Retinal pigment epithelial cell (primary cell): ENCODE data around the gene PLXNA4.

Source experiments
- DNase-seq: peaks from one replicate; pipeline ENCODE4 v3.0.0-alpha.2; 2010; ENCODE audit warnings: low read depth
- H3K4me3 ChIP-seq: 2 replicates; pipeline ENCODE4 v1.5.1; 2011; ENCODE audit warnings: mild to moderate bottlenecking, low read length, control low read depth, moderate library complexity
- CTCF ChIP-seq: conservative IDR thresholded peaks from 2 replicates; pipeline ENCODE4 v1.5.1; 2011; ENCODE audit warnings: low read depth, low read length, control low read depth, inconsistent platforms

The PLXNA4 gene

GRCh38 chr7:132573251-132573955 is 2.9 kb downstream of the PLXNA4 start:
- DNase-seq = no peak
- H3K4me3 ChIP-seq = no peak overlapping the region
- TF ChIP-seq CTCF = no peak

GRCh38 chr7:132572526-132572925 is 3.7 kb downstream of the PLXNA4 start:
- no peak overlapping the region for H3K4me3 ChIP-seq
- DNase-seq = no peak
- TF ChIP-seq CTCF = no peak

DNA sequence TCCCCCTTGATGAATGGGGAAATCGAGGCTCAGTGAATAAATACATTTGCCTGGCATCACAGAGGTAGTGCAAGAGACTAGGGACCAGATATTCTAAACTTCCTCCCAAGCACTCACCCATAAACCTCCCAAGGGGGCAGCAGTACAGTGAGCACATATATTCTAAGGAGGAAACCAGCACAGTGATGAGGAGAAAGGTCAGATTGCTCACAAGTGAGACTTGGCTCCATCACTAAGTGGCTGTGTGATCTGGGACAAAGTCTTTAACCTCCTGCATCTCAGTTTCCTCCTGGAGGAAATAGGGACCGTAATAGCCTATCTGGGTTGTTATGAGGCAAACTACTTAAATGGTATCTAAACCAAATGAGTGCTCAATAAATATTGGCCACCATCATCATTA is 4.3 kb downstream of the PLXNA4 start:
- TF ChIP-seq CTCF = no peak
- H3K4me3 ChIP-seq = no peak overlapping the region
- DNase-seq = no peak

GRCh38 chr7:132569884-132570614 is 6.2 kb downstream of the PLXNA4 start:
- DNase-seq = no peak
- H3K4me3 ChIP-seq = no peak overlapping the region
- no peak for TF ChIP-seq CTCF

DNA sequence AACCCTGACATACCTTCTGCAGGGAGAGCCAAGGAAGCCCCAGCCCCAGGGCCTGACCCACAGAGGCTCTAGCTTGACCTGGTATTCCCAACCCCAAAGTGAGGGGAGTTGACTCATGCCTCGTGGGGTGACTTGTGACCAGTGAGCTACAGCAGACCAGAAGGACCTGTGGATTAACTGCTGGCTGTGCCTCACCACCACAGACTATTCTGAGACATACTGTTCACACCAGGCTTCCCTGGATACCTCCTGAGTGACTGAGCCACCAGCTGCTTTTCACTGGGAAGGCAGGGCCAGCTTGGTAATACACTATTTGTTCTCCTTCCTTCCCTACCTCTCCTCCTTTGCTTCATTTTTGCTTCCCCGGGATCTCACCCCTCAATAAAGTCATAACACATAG is 7.3 kb downstream of the PLXNA4 start:
- H3K4me3 ChIP-seq = no peak overlapping the region
- no peak for TF ChIP-seq CTCF
- no peak for DNase-seq

- no peak for DNase-seq
- H3K4me3 ChIP-seq = no peak overlapping the region
- TF ChIP-seq CTCF = no peak
These were observed 10.4 kb downstream of the PLXNA4 start for GRCh38 chr7:132565885-132566284.

DNA sequence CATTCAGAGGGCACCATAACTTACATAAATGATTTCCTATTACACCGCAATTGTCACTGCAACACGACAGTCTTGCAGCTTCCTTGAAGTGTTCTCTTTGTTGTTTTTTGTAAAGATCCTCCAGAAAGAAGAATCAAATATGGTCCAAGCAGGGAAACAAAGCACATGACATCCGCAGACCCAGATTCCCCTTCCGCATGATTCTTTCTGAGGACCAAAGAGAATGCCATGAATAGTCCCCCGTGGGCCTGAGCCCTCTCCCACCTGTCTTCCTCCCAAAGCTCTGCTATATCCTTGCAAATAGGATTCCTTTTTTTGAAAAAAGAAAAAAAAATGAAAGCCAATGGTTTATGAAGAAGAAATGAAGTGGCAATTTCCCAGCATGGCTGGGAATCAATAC is 10.8 kb downstream of the PLXNA4 start:
- no peak for TF ChIP-seq CTCF
- no peak overlapping the region for H3K4me3 ChIP-seq
- DNase-seq = no peak
